Lung (tissue), 12 donors: Measurements from ENCODE around the gene FGF1. TPM values are rescaled to one million over a fixed set of nuclear protein-coding genes. Genes with fewer than 3 reads are reported as not detected.

Experiments
- ATAC-seq: fragments of 200-7000 bp; cut with Tn5 transposase; one replicate; pipeline ENCODE4 v1.9.1; 2020; ENCODE audit warnings: moderate number of reproducible peaks; ENCODE audit not compliant: insufficient read depth, low FRiP score
- DNase-seq, 3 donors: peaks; one replicate each; pipeline ENCODE4 v3.0.0-alpha.2; 2013 to 2017
- H3K27ac ChIP-seq, 2 donors: one replicate each; pipeline ENCODE4 v1.5.1; 2013; ENCODE audit warnings: mild to moderate bottlenecking in 2 of 2, moderate library complexity in 2 of 2, control low read depth in 1 of 2, inconsistent platforms in 1 of 2, low read depth in 1 of 2, low read length in 1 of 2
- H3K27me3 ChIP-seq, 3 donors: one replicate each; pipeline ENCODE4 v1.5.1; 2013; ENCODE audit warnings: low read length in 2 of 3; ENCODE audit not compliant: control insufficient read depth in 3 of 3, insufficient read depth in 3 of 3
- H3K36me3 ChIP-seq, 4 donors: one replicate each; pipeline ENCODE4 v1.5.1; 2013; ENCODE audit warnings: low read length in 4 of 4, mild to moderate bottlenecking in 1 of 4, moderate library complexity in 1 of 4; ENCODE audit not compliant: control insufficient read depth in 4 of 4, insufficient read depth in 4 of 4
- H3K4me1 ChIP-seq, 5 donors: one replicate each; pipeline ENCODE4 v1.5.1; 2013; ENCODE audit warnings: low read length in 5 of 5, mild to moderate bottlenecking in 2 of 5, moderate library complexity in 1 of 5; ENCODE audit not compliant: control insufficient read depth in 5 of 5, insufficient read depth in 5 of 5
- H3K4me3 ChIP-seq: one replicate; pipeline ENCODE4 v1.5.1; 2013; ENCODE audit warnings: mild to moderate bottlenecking, control low read depth, moderate library complexity
- H3K9ac ChIP-seq, 2 donors: one replicate each; pipeline ENCODE4 v1.5.1; 2013; ENCODE audit warnings: low read length in 2 of 2, control low read depth in 1 of 2; ENCODE audit not compliant: insufficient read depth in 1 of 2
- H3K9me3 ChIP-seq, 4 donors: one replicate each; pipeline ENCODE4 v1.5.1; 2013; ENCODE audit warnings: low read length in 3 of 4, mild to moderate bottlenecking in 1 of 4, moderate library complexity in 1 of 4; ENCODE audit not compliant: control insufficient read depth in 4 of 4, insufficient read depth in 3 of 4
- WGBS, 2 donors: extraction: QIAGEN DNeasy Blood & Tissue Kit; methylation state at CpG; one replicate each; pipeline ENCODE4 v1.1.7; 2013; 5-methylcytosine and 5-hydroxymethylcytosine counted together
- polyA plus RNA-seq, 2 donors: library from polyadenylated mRNA; stranded (reverse); fragments of 200-250 nt; gene quantifications; one replicate each; pipeline ENCODE4 v1.2.1, GENCODE V29; 2013
- total RNA-seq, 2 donors: library from RNA; depleted of rRNA in 1 of 2; stranded (reverse); fragments of >200 nt in 1 of 2; gene quantifications; one replicate each; pipeline ENCODE4 v1.2.1, GENCODE V29; 2014 to 2021
- TF ChIP-seq, protein P1 (sequence below): IDR thresholded peaks from 2 replicates; pipeline ENCODE4 v1.5.1; 2012; ENCODE audit warnings: mild to moderate bottlenecking; ENCODE audit errors: control extremely low read depth, extremely low read depth
- donor health status: control.
- donor health status: control.
- donor health status: Bipolar disorder and iron deficiency.
- donor health status: healthy.
- donor health status: DM: yes; HTN: yes; CAD: no.

The FGF1 gene
- total and polyA plus RNA-seq, 4 donors, result 0.47 to 1.4 (median 1.0) TPM

DNA sequence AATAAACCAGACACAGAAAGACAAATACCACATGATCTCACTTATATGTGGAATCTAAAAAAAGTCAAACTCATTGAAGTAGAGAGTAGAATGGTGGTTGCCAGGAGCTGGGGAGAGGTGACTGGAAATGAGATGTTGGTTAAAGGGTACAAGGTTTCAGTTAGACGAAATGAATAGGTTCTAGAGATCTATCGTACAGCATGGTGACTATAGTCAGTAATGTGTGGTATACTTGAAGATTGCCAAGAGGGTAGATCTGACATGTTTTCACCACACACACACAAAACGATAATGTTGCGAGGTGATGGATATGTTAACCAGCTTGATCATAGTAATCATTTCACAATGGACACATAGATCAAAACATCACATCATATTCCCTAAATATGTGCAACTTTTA is 46.4 kb downstream of the FGF1 start:
- H3K9ac ChIP-seq, result no peak overlapping the region
- H3K27ac ChIP-seq, result no peak overlapping the region
- H3K4me1 ChIP-seq, result peaks cover 0 to 4% (median 4%) of the 10 kb centered on the region in 5 donors
- DNase-seq (no peak), ATAC-seq (no peak)
- no peaks in the 10 kb centered on the region for H3K9me3 ChIP-seq
- H3K4me3 ChIP-seq, result no peak overlapping the region
- TF ChIP-seq, protein P1, sequence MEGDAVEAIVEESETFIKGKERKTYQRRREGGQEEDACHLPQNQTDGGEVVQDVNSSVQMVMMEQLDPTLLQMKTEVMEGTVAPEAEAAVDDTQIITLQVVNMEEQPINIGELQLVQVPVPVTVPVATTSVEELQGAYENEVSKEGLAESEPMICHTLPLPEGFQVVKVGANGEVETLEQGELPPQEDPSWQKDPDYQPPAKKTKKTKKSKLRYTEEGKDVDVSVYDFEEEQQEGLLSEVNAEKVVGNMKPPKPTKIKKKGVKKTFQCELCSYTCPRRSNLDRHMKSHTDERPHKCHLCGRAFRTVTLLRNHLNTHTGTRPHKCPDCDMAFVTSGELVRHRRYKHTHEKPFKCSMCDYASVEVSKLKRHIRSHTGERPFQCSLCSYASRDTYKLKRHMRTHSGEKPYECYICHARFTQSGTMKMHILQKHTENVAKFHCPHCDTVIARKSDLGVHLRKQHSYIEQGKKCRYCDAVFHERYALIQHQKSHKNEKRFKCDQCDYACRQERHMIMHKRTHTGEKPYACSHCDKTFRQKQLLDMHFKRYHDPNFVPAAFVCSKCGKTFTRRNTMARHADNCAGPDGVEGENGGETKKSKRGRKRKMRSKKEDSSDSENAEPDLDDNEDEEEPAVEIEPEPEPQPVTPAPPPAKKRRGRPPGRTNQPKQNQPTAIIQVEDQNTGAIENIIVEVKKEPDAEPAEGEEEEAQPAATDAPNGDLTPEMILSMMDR, result no peak
- no peaks in the 10 kb centered on the region for H3K27me3 ChIP-seq
- WGBS, 2 donors, result 81% methylated on average over 4 of the region's 4 CpGs
- no peaks in the 10 kb centered on the region for H3K36me3 ChIP-seq

DNA sequence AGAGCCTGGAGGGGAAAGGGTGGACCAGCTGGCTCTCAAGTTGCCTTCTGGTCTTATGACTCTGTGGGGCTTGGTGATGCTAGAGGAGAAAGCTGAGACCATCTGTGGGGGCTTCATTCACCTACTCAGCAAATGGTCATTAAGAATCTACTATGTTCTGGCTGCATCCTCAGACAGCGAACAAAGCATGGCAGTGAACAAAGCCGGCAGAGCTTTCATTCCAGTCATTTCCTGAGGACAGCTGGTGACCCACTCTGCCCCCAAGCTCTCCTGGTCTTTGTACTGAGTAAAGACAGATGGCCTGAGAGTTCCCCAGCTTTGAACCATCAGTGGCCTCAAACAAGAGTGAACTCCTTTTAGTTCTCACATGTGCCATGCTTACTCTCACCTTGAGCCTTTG is 48.0 kb downstream of the FGF1 start:
- no peak overlapping the region for H3K27ac ChIP-seq
- 87 to 89% methylated on average over 2 of the region's 2 CpGs for WGBS, 2 donors
- no peaks in the 10 kb centered on the region for H3K36me3 ChIP-seq
- peaks cover 0 to 4% (median 0%) of the 10 kb centered on the region in 5 donors for H3K4me1 ChIP-seq
- no peak overlapping the region for H3K9ac ChIP-seq
- no peaks in the 10 kb centered on the region for H3K27me3 ChIP-seq
- no peaks in the 10 kb centered on the region for H3K9me3 ChIP-seq
- H3K4me3 ChIP-seq, result no peak overlapping the region
- DNase-seq (no peak), ATAC-seq (no peak)
- TF ChIP-seq, protein P1, result no peak

DNA sequence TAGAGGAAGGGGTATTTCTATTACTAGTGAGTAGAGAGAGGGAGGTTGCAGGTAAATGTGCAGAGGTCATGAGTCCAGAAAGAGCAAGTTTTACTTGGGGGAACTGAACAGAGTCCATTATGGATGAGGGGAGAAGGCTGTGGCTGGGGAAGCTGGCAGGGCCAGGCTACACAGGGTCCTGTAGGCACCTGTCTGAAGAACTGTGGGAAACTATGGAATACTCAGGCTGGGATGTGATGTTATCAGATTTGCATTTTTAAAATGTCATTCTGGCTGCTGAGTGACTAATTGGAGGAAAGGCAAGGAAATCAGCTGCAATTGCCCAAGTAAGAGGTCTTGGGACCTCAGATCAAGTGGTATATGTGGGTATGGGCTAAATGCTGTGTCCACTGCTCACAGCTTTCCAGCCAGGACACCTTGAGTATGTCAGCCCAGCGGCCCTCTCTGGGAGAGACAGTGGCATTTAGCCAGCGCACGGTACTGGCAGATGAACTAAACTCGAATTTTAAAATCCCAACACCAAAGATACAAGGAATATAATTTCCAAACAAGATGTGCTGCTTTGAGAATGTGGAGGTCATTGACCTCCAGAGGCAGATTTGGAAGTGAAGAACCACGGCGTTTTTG is 49.1 kb downstream of the FGF1 start:
- no peaks in the 10 kb centered on the region for H3K27me3 ChIP-seq
- TF ChIP-seq, protein P1, result no peak
- H3K9me3 ChIP-seq, result no peaks in the 10 kb centered on the region
- peaks cover 0 to 4% (median 3%) of the 10 kb centered on the region in 5 donors for H3K4me1 ChIP-seq
- no peak overlapping the region for H3K9ac ChIP-seq
- H3K4me3 ChIP-seq, result no peak overlapping the region
- DNase-seq (no peak), ATAC-seq (no peak)
- no peak overlapping the region for H3K27ac ChIP-seq
- 89 to 95% methylated on average over 6 of the region's 6 CpGs for WGBS, 2 donors
- no peaks in the 10 kb centered on the region for H3K36me3 ChIP-seq

DNA sequence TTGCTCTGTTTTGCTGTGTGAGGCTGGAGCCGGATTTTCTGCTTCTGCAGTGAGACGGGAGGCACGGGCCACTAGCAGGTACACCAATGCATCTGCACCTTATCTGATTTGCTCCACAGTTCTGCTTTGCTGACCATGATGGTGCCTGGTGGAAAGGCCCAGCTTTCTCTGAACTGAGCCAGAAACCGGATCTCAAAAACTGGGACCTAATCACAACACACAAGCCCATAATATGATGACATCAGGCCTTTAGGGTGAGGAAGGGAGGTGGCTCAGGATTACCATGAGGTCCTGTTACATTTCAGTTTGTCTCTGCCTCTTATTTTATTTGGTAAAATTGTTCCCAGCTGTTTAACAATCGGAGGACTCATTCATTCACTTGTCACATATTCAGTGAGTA is 49.8 kb downstream of the FGF1 start:
- Histone ChIP-seq H3K4me3 (no peak overlapping the region), H3K36me3 (no peaks in the 10 kb centered on the region), H3K9me3 (no peaks in the 10 kb centered on the region), H3K27ac (no peak overlapping the region), H3K27me3 (no peaks in the 10 kb centered on the region), H3K9ac (no peak overlapping the region), H3K4me1 (peaks cover 0 to 4% (median 3%) of the 10 kb centered on the region in 5 donors)
- WGBS, 2 donors, result 82 to 89% methylated on average over 5 of the region's 5 CpGs
- no peak for DNase-seq
- TF ChIP-seq, protein P1, result no peak
- no peak for ATAC-seq
